ENCODE measurements around the gene SUSD6. TPM values are rescaled to one million over a fixed set of nuclear protein-coding genes. Genes with fewer than 3 reads are reported as not detected.
A peak's percentile ranks its signal among the peaks of the same experiment; 100 is the strongest.
"Not testable (repeated sequence)": the region's sequence is repeated elsewhere in the genome, so short reads cannot be mapped to it uniquely, and the experiment has no call there.

SUSD6 gene
- total and polyA plus RNA-seq, 9 of the 15 experiments (the other 6 are each of a cell fraction or from before 2014, with no cell fraction given): 2.9 to 20.7 (median 5.6) TPM

- DNase-seq (ENCODE audit: extremely low read depth in 1 of 4, low spot score in 3 of 4); H3K4me3 ChIP-seq; in situ Hi-C loops (cut with MboI); H4K20me1 ChIP-seq (replicated peaks; ENCODE audit: control insufficient read depth, insufficient read depth, low read length); ATAC-seq; H3K4me2 ChIP-seq (ENCODE audit: insufficient read depth, low read length); H3K9ac ChIP-seq (ENCODE audit: insufficient read depth in 1 of 2, low read depth in 2 of 2, low read length in 2 of 2); FAIRE-seq; H3K27ac ChIP-seq (ENCODE audit: extremely low read depth, low read depth, low read length); H3K36me3 ChIP-seq (ENCODE audit: control insufficient read depth, insufficient read depth, low read length); intact Hi-C loops (cut with micrococcal nuclease); H3K27me3 ChIP-seq (ENCODE audit: control insufficient read depth in 2 of 2, insufficient read depth in 2 of 2, low read length in 2 of 2); BruUV-seq (replicated peaks); H3K9me1 ChIP-seq (ENCODE audit: control insufficient read depth, insufficient read depth, low read length); H2AFZ ChIP-seq (ENCODE audit: low read depth, low read length); H3K9me3 ChIP-seq (replicated peaks; ENCODE audit: control insufficient read depth, insufficient read depth, low read depth, low read length): not testable (repeated sequence)
- peaks cover 15 to 72% of the 10 kb centered on the region in 2 experiments for H3K4me1 ChIP-seq (replicated peaks in 1 of 2; ENCODE audit: control insufficient read depth in 2 of 2, insufficient read depth in 2 of 2, low read length in 2 of 2)
- TF ChIP-seq CEBPB (tag; IDR thresholded peaks at IDR 0.05): 0 out of 2 replicates have a peak, but pooled peaks have one; percentile 12
- 96% methylated on average over 7 of the region's 11 CpGs for whole genome bisulfite sequencing (ENCODE audit: insufficient coverage, low coverage, missing lambda C conversion rate)
- ChIA-PET CTCF (ENCODE audit: low intra/inter-chr PET ratio) (interaction anchor here (0.6 kb wide), 1 partner anchor 79 kb away, joined by 3 read pairs; no protein-coding TSS in a partner anchor), POLR2A (interaction anchor here (0.5 to 1.8 kb wide), 2 partner anchors 17 to 1441 kb away, joined by 3 to 5 read pairs; no protein-coding TSS in a partner anchor)
- peaks cover 91% of the 10 kb centered on the region for H3K79me2 ChIP-seq (ENCODE audit: control insufficient read depth, insufficient read depth, low read length)
These were observed 36.2 kb downstream of the SUSD6 start for GRCh38 chr14:69647642-69648041.

DNA sequence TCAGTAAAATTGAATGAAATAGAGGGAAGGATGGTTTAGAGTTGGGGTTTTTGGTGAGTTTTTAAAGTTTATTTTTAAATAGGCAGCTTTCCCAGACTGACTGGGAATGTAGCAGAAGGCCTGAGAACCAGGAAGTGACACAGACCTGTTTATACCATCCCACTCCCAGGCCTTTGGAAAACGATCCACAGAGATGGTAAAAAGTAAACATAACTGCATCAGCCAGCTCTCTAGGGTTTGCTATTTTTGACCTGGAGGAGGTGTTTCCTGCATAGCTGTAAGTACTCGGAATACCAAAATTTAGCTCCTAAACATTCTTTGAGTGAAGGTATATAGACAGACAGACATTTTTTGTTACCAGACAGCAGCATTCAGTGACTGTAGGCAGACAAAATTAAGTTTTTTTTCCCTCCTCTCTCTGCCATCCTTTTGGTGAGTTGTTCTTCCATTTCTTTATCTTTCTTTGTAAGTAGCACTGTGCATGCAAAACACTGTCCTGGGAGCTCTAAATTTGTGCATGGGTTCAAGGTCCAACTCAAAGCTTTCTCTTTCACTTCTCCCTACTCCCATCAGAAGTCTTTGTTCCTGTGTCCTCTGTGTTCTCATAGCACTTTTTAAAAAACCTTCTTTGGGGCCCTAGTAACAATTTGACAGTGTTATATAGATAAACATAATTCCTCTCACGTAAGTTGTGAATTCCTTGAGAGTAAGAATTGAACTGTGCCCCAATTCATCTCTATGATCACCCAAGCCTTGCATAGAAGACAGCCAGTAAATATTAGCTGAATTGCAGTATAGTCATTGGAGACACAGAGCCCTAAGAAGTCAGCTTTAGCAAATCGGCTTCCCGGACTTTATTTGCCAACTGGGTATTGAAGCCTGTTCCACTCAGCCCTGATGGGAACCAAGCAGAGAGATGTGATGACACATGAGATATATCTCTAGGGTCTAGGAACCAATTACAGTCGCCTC lies 37.4 kb downstream of the SUSD6 start:
- no peaks in the 10 kb centered on the region for H4K20me1 ChIP-seq (replicated peaks; ENCODE audit: control insufficient read depth, insufficient read depth, low read length)
- no peak overlapping the region for H2AFZ ChIP-seq (ENCODE audit: low read depth, low read length)
- 45% methylated on average over 5 of the region's 6 CpGs for WGBS (ENCODE audit: insufficient coverage, low coverage, missing lambda C conversion rate)
- H3K27ac ChIP-seq (ENCODE audit: extremely low read depth, low read depth, low read length): peak overlapping the region; percentile 37; the same call in 1 of the 3 replicates
- ChIA-PET POLR2A (interaction anchor here (1.2 to 1.8 kb wide), 3 partner anchors 10 to 19 kb away, joined by 3 to 6 read pairs (median 5); no protein-coding TSS in a partner anchor), CTCF (ENCODE audit: low intra/inter-chr PET ratio) (interaction anchor here (0.6 kb wide), 1 partner anchor 78 kb away, joined by 3 read pairs; no protein-coding TSS in a partner anchor)
- intact Hi-C loops (cut with micrococcal nuclease) (no loop called here), in situ Hi-C loops (cut with MboI) (no loop called here)
- ATAC-seq (no peak), FAIRE-seq (no peak), DNase-seq (ENCODE audit: extremely low read depth in 1 of 4, low spot score in 3 of 4) (no peak)
- no peaks in the 10 kb centered on the region for H3K9me3 ChIP-seq (replicated peaks; ENCODE audit: control insufficient read depth, insufficient read depth, low read depth, low read length)
- peaks cover 17 to 73% of the 10 kb centered on the region in 2 experiments for H3K4me1 ChIP-seq (replicated peaks in 1 of 2; ENCODE audit: control insufficient read depth in 2 of 2, insufficient read depth in 2 of 2, low read length in 2 of 2)
- no peak overlapping the region for H3K4me2 ChIP-seq (ENCODE audit: insufficient read depth, low read length)
- H3K9me1 ChIP-seq (ENCODE audit: control insufficient read depth, insufficient read depth, low read length): no peaks in the 10 kb centered on the region
- H3K79me2 ChIP-seq (ENCODE audit: control insufficient read depth, insufficient read depth, low read length): peaks cover 91% of the 10 kb centered on the region
- H3K4me3 ChIP-seq: no peak overlapping the region
- 0 out of 3 replicates have a peak, but pooled peaks cover 2% of the 10 kb centered on the region for H3K36me3 ChIP-seq (ENCODE audit: control insufficient read depth, insufficient read depth, low read length)
- BruUV-seq (replicated peaks): no TSS peak
- no peak overlapping the region for H3K9ac ChIP-seq (ENCODE audit: insufficient read depth in 1 of 2, low read depth in 2 of 2, low read length in 2 of 2)
- H3K27me3 ChIP-seq (ENCODE audit: control insufficient read depth in 2 of 2, insufficient read depth in 2 of 2, low read length in 2 of 2): no peaks in the 10 kb centered on the region
- TF ChIP-seq NCOA1 (IDR thresholded peaks at IDR 0.05; ENCODE audit: low read depth) (no peak), ESRRA (IDR thresholded peaks at IDR 0.05; ENCODE audit: borderline replicate concordance, low read depth) (0 out of 2 replicates have a peak, but pooled peaks have one; percentile 3), HCFC1 (IDR thresholded peaks at IDR 0.05; ENCODE audit: low read depth, low read length) (no peak), ZBTB49 (CRISPR knock-in tag; IDR thresholded peaks at IDR 0.05; ENCODE audit: borderline replicate concordance) (no peak)
